GM23338 (cell line): ENCODE measurements around the gene SNTG2.

ENCODE experiments used
- EZH2 ChIP-seq: fragments of 200-600 bp; sonication (generic); IDR thresholded peaks from one replicate; pipeline ENCODE4 v1.8.0; 2017; ENCODE audit warnings: antibody characterized with exemption, mild to moderate bottlenecking, low read depth; ENCODE audit not compliant: unreplicated experiment
- POLR2AphosphoS5 ChIP-seq: IDR thresholded peaks from 2 replicates; pipeline ENCODE4 v1.6.1; 2016; ENCODE audit warnings: antibody characterized with exemption, low read depth

GRCh38 chr2:965640-966147 is 15.0 kb downstream of the SNTG2 start:
- TF ChIP-seq EZH2, result no peak
- no peak for TF ChIP-seq POLR2AphosphoS5
